HCEC 1CT (cell line): Measurements from ENCODE around the gene CLIC5.
A peak's percentile ranks its signal among the peaks of the same experiment; 100 is the strongest.

Experiments used
- DNase-seq: peaks from one replicate; pipeline ENCODE4 v3.0.0-alpha.2; 2017

The CLIC5 gene

GRCh38 chr6:45881705-45882467 lies 133.8 kb downstream of the CLIC5 start:
- DNase-seq: no peak

- no peak for DNase-seq
Observed at GRCh38 chr6:45880676-45881075, 135.0 kb downstream of the CLIC5 start.

- no peak for DNase-seq
Observed at GRCh38 chr6:45880159-45880558, 135.5 kb downstream of the CLIC5 start.

GRCh38 chr6:45877970-45878590 lies 137.6 kb downstream of the CLIC5 start:
- DNase-seq: no peak

DNA sequence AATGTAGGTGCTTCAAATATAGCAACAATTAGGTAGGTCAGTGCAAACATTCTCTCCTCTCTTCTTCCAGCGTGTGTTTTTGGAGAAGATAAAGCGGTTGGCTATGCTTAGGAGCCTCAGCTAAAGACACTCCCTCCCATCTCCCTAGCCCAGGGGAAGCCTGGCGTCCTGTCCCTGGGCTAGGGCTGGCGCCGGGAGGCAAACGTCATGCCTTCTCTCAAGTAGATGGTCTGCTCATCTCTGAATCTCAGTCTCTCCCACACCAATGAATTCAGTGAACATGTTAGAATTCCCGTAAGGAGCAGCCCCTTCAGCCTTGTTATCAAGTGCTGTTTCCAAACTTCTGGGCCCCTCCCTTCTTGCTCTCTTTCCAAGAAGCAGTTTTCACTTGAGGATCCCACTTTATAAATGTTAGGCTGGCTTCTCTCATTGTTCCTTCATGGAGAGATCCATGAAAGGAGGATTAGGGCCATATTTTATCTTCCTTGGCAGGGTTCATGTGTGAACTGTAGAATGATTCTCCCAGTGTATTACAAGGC lies 142.8 kb downstream of the CLIC5 start:
- DNase-seq: no peak

DNA sequence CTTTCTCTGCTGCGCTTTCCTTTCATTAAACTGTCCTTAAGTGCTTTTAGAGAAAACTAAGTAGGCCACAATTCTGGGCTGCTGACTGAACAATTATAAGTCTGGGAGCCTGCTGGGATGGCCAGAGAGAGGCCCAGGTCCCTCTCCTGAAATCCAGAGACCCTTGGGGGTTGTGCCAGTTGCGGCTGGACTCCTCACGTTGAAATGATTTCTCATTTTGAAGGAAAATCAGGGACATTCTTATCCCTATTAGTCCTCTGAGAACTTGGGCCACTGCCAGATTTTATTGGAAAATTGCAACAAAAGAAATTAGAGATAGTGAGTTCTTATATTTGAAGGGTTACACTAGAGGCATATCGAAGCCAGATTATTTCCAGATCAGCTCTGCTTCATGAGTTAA lies 145.1 kb downstream of the CLIC5 start:
- DNase-seq: no peak

DNA sequence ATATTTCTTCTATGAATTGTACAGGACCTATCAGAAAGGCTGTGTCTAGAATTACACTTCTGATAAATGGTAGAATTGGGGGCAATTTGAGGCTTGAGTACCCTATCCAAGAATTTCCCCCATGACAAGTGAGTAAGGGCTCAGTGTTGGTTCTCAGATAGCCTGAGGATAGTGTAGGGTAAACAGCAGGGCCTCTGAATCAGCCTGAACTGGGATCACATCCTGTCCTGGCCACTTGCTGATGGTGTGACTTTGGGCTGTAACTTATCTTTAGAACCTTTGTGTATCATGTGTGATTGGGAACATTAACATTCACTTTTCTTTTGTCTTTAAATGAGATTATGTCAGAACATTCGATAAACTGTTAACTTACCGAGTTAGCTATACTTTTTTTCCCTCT lies 151.0 kb downstream of the CLIC5 start:
- no peak for DNase-seq

- DNase-seq: no peak
Observed at GRCh38 chr6:45858691-45859090, 157.0 kb downstream of the CLIC5 start.

- DNase-seq: no peak
Observed at GRCh38 chr6:45857827-45858226, 157.8 kb downstream of the CLIC5 start.

GRCh38 chr6:45855642-45856394 lies 159.8 kb downstream of the CLIC5 start:
- DNase-seq: no peak

DNA sequence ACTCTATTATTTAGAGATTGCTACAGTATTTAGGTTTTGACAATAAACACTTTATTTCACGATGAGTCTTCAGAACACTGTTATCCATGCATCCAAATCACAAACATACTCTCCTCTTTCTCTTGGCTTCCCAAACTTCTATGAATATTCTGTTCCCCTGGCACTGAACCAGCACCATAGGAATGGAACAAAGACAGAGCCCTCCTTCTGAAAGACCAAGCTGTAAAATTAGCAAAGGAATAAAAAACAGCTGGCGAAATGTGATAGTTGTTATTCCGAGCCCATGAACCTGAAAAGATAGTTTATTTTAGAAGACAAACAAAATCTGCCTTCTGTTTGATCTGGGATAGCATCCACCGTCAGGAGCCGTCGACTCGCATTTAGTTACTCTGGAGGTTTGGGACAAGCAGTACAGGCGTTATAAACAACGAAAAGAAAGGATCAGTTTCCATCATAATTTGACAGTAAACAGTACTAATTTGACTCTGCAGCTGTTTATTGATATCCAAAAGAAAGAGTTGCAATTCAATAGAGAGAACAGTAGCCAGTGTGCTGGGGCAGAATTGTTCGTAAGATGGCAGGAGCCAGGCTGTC lies 161.4 kb downstream of the CLIC5 start:
- no peak for DNase-seq

DNA sequence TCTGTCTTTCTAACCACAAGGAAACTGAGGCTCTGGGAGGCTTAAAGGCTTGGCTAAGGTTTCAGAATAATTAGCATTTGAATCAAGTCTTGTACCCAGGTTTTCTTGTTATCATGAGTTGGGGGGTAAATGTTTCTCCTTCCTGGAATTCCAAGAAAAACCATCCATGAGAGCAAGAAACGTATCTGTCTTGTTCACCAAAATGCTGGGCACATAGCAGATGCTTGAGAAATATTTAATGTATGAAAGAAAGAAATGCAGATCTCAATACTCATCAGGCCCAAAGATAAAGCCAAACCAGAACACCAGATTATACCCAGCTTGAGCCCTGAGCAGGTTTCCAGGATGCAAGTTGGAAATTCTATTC lies 164.6 kb downstream of the CLIC5 start:
- DNase-seq: no peak

- no peak for DNase-seq
Observed at GRCh38 chr6:45850378-45851033, 165.2 kb downstream of the CLIC5 start.

- peak; percentile 56 for DNase-seq
Observed at GRCh38 chr6:45845567-45845966, 170.1 kb downstream of the CLIC5 start.

GRCh38 chr6:45844986-45845385 lies 170.7 kb downstream of the CLIC5 start:
- no peak for DNase-seq

DNA sequence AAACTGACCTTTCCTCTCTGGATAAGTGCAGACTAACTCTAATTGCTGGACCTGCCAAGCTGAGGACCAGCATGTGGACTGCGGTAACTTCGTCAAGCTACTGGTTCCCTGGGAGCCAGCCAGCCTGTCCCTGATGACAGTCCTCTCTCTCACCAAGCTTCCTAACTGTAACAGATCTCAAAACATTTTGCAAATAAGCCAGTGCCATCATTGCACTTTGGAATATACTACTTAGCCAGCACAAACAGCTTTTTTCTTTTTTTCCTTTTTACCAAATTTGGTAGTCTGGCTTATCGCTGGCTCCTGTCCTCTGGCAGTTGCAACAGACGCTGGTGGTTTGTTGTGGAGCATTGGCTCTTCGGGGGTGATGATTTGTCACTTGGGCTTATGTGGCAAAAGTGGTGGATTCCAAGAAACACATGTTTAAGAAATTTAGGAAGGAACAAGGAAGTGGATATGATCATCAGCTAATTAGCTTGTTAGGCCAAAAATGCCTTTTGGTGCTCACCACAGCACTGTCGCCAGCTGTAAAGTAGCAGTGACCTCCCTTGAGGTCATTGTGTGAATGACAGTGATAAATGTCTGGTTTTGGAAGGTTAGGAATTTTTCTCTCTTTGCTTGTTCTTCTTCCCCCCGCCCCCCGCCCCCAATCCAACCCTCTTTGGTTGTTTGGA lies 171.7 kb downstream of the CLIC5 start:
- DNase-seq: peak; percentile 8

- no peak for DNase-seq
Observed at GRCh38 chr6:45841062-45841461, 174.6 kb downstream of the CLIC5 start.

- peak; percentile 15 for DNase-seq
Observed at GRCh38 chr6:45838996-45839395, 176.7 kb downstream of the CLIC5 start.

DNA sequence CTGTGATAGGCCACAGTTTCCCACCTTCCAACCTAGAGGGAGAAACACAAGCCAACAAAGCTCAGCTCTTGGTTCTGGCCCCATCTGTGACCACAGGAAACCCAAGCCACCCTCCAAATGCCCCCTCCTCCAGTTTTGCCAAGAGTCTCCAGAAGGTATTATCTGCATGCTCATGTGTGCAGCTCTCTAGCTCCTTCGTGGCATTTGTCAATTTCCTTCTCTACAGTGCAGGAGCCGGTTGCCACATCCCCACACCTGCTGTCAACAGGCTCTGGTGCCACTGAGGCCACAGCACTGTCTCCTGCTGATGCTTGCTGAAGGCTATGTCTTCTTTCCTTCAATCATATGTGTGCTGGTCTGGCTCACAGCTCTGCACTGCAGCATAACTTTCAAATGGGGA lies 177.2 kb downstream of the CLIC5 start:
- DNase-seq: no peak

GRCh38 chr6:45837541-45838200 lies 178.0 kb downstream of the CLIC5 start:
- no peak for DNase-seq

GRCh38 chr6:45836984-45837383 lies 178.7 kb downstream of the CLIC5 start:
- no peak for DNase-seq

DNA sequence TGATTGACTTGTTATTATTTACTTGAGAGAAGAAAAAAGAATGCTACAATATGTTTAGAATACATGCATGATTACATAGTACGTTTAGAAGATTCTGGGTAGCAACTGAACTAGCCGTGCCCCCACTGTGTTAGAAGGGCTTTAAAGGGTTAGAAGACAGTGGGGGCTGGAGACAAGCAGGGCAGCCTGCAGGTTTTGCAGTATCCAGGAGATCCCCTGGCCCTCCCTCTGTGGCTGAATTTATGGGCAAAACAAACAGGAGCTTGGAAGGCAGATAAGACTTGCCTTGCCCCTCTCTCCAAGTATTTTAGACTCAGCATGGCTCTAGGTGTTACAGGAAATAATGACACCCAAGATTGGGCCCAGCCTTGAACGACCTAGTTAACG lies 179.2 kb downstream of the CLIC5 start:
- no peak for DNase-seq
